Lung microvascular endothelial cell (primary cell): Measurements from ENCODE around the gene TMEM255B. TPM values are rescaled to one million over a fixed set of nuclear protein-coding genes. Genes with fewer than 3 reads are reported as not detected.

Experiments
- DNase-seq, 2 donors: peaks; one replicate each; pipeline versions ENCODE4 v3.0.0 to v3.0.0-alpha.2; 2010; ENCODE audit warnings: low read depth in 2 of 2
- total RNA-seq: library from RNA; depleted of rRNA; stranded (reverse); fragments of >200 nt; gene quantifications from 2 replicates; pipeline ENCODE4 v1.2.1, GENCODE V29; 2014

Gene TMEM255B
- total RNA-seq, 1 donor from 2014 or later = 55.8 TPM

DNA sequence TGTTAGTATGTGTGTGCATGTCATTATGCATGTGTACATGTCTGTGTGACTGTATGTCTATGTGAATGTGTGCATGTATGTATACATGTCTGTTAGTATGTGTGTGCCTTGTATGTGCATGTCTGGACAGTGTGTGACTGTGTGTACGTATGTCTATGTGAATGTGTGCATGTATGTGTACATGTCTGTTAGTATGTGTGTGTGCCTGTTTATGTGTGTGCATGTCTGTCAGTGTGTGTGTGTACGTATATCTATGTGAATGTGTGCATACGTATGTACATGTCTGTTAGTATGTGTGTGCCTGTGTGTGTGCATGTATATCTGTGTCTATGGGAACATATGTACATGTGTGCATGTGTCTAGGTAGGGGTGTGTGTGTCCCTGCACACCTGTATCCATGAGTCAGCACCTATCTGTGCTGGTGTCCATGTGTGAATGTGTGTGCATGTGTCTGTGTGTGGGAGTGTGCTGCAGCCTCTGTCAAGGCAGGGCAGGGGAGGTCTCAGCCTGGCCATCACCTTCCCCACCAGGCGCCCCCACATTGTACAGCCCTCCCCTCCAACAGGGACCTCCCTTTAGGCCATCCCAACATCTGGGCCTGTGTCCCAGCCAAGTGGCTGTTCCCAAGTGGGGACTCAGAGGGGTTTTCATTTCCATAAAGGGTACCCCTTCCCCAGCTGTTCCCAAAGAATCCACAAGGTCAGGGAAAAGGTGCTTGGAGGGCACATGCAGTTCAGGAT, 100.5 kb downstream of the TMEM255B start:
- DNase-seq = no peak

DNA sequence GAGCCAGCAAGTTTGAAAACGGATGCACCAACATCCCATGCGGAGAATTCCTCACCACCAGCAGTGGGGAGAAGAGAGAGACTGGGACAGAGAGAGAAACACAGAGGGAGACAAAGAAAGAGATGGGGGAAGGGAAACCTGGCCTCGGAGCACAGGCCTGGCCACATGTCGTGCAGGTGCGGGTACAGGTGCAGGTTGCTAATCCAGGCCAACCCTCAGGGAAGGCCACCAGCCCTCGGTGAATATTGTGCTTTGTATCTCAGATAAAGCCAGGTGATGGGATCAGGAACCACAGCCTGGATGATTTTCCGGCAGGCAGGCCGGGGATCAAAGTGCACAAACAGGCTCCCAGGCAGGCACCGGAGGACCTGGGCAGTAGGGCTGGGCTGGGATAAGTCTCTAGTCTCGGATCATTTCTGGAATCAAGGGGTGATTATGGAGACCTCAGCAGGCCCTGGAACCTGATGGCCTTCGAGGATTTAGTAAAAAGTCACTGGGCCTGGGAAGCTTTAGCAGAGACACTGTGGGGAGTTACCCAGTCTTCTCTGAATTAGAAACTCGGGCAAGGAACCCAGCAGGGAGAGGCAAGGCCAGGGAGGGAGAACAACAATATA, 101.1 kb downstream of the TMEM255B start:
- DNase-seq = no peak

- DNase-seq = no peak
These were observed 101.8 kb downstream of the TMEM255B start for GRCh38 chr13:113860665-113861432.

DNA sequence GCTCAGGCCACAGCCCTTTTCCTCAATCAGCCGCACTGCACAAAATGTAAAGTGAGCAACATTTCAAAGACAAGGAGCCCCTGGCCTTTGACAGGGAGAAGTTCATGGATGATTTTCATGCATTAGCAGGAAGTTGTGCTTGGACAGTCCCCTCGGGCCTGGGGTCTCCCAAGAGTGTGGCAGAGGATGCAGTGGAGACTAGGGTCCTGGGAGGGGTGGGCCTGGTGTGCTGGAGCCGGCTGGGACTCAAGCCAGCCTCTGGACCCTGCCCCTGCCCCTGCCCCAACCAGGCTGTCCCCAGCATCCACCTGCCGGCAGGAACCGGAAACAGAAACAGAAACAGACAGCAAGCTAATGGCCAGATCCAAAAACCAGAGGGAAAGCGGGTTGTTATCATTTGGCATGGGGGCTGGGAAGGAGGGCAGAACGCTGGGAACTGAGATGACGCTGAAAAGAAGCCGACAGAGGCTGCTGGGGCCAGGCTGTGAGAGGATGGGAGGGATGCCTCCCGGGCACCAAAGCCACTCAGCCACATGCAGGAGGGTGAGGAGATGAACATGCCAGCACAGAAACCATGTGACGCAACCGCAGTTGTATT, 102.5 kb downstream of the TMEM255B start:
- DNase-seq = no peak

DNA sequence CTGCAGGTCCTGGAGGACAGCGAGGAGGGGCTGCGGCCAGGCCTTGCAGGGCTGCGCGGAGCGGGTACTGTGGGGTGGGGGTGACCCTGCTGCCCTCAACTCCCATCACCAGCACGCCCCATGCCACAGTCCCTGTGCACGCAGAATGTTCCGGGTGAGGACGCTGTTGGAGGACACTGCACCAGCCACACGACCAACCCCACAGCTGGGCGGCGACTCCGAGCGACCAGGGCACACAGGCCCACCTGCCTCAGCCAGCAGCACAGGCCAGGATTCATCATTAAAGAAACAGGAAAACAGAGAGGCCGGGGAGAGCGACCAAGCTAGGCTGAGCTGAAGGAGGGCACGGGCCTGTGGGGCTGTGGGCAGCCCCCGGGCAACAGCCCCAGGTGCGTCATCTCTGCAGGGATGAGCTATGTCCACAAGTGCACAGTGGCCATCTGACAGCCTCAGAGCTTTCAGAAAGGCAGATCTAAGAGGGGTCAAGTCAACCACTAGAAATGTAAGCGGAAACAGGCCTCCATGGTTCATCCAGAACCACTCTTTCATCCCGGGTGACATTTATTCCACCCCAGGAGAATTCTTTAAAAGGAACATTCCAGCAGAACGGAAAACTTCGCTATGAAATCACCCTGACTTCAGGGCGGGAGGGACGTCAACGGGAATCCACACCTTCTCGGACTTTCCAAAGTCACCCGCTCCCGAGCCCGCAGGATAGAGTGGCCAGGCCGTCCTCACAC, 103.3 kb downstream of the TMEM255B start:
- DNase-seq = no peak

GRCh38 chr13:113862931-113863523, 104.0 kb downstream of the TMEM255B start:
- peak; percentile 29 to 50 for DNase-seq

DNA sequence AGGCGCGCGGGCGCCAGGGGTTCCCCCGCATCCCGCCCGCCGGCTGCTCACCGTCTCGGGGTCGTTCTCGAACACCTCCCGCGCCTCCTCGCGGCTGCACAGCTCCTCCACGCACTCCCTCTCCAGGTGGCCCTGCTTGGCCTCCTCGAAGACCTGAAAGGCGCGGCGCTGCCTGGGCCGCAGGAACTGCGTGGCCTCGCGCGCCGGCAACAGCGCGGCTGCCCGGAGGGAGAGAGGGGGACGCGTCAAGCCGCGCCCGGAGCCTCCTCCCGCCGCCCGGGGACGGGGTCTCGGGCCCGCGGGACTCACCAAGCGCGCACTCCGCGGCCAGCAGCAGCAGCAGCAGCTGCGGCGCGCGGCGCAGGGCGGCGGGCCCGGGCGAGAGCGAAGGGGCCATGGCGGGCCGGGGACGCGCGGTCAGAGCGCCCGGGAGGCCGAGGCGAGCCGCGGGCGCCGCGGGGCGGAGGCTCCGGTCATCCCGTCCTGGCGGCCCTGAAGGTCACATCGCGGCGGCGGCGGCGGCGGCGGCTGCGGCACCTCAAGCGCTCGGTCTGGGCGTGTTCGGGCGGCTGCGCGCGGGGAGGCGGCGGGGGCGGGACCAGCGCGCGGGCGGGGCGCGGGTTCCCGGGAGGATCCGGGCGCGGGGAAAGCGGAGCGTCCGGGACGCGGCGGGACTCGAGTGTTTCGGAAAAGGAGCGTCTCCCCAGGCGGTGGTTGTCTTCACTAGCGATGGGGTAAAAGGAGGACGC, 104.7 kb downstream of the TMEM255B start, which contains the start of gene GAS6:
Gene GAS6, minus strand, starts transcription at position 553 of the 749 bp plus-strand sequence. Its CDS starts 156 bp downstream, at position 397.
- DNase-seq = peak; percentile 48 to 50

DNA sequence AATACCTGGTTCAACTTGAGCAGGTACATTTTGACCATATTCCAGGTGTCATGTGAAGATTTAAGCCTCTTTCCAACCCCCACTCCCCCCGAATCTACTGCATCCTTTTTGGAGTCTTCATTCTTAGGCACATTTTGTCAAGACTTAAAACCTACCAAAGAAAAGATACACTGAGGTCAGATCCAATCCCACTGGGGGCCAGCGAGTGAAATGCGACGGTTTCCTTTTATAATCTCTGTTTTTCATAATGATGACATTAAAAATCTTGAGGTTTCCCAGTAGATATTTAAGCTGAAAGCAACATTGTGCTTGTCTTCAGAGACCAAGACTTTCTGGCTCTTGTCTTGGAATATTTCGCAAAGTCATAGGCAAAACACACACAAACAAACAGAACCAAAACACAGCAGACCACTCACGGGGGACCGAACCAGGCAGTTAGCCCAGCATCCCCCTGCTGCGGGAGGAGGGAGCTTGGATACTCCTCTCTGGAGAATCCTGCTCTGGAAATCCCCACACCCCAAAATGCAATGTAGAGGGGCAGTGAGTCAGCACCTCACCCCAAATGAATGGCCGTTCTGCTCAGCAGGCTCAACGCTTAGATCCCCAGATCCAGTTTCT, 105.4 kb downstream of the TMEM255B start:
- no peak for DNase-seq

DNA sequence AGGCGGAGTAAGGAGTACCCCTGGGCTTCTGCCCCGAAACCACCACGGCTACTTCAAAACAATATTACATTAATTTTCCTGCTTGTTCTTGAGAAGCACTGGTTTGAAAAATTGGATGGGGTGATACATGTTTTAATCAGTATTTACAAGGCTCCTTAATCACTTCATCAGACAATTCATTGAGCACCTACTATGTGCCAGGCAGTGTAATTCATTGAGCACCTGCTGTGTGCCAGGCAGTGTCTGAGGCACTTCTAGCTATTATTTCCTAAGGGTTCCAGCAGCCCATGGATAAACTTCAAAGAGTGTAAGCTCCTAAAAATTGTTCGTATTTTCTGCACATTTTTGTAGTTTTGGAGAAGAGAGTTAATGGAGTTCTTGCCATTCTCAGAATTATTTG, 106.4 kb downstream of the TMEM255B start:
- DNase-seq = no peak

Other genes with a start within 250 kb of the TMEM255B start
- 31.8 and 34.5 TPM in 2 replicates for gene TFDP1, start 174.5 kb upstream of the TMEM255B start, total RNA-seq
- gene ATP4B, start 101.0 kb upstream of the TMEM255B start, total RNA-seq = not detected in 2 replicates
- not detected in 2 replicates for gene GRK1, start 92.0 kb upstream of the TMEM255B start, total RNA-seq
- 54.5 and 130 TPM in 2 replicates for gene GAS6, start 104.8 kb downstream of the TMEM255B start, total RNA-seq
- under 0.01 and 0.20 TPM in 2 replicates for gene C13orf46, start 214.8 kb downstream of the TMEM255B start, total RNA-seq